Kidney glomerular epithelial cell (primary cell): ENCODE results near the gene CDH12.
"Not testable (repeated sequence)": the region's sequence is repeated elsewhere in the genome, so short reads cannot be mapped to it uniquely, and the experiment has no call there.

Experiments
- DNase-seq: peaks from one replicate; lab custom pipeline; 2025; lab: John Stamatoyannopoulos, UW

Gene CDH12

GRCh38 chr5:22432905-22433304 is 420.2 kb downstream of the CDH12 start:
- DNase-seq, result no peak

GRCh38 chr5:22431840-22432239 is 421.3 kb downstream of the CDH12 start:
- no peak for DNase-seq

DNA sequence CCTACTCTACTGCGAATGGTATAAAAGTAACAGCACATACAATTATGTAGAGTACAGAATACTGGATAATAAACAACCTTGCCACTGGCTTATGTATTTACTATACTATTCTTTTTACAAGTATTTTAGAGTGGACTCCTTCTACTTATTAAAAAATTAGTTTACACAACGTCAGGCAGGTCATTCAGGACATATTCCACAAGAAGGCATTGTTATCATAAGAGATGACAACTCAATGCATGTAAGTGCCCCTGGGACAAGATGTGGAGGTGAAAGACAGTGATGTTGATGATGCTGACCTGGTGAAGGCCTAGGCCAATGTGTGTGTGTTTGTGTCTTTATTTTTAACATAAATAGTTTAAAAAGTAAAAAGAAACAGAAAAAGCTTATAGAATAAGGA is 421.7 kb downstream of the CDH12 start:
- DNase-seq, result no peak

DNA sequence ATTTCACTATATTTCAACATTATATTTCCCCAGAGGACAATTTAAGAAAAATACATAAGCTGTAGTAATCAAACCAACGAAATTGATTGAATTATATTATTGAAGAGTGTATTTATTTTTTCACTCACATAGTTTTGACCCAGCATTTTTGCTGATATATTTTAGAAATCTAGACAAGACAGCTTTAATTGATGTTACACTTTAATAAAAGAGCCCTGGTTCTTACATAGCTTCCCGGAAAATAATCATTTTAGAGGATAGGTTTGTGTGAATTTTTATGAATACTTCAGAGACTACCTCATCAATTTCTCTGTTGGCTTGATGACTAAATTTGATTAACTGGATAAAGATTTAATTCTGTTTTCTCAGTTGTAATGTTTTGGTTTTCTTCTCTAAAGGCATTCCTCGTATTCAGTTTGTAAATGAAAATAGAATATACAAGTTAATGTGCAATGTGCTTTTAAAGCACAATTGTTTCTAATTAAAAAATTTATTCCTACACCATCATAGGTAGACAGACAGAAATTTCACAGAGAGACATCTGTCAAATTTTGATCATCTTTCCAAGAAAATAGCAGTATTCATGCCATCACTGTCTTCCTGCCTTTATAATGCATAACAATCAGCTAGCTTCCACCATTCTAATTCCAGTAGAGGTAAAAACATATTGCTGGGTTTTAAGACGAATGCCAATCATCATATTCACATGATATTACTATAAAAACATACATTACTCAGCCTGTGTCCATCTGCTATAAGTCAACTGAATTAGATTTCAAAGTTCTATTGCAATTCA is 441.4 kb downstream of the CDH12 start:
- no peak for DNase-seq

DNA sequence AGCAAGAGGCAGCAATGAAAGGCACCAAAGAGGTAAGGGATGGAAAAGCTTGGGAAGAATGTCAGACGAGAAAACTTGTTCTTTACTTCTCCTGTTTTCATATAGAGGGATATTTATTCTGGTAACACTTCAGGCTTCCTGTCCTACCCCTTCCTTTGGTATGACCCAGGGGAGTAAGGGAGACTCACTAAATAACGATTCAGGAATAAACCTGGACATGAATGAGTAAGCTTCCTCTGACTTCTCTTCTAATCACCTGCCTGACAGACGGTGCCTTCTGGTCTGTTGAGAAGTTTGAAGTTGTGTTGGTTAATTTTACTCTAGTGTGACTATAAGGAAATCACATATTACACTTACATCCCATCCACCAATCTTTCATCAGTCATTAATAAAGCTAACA is 461.2 kb downstream of the CDH12 start:
- DNase-seq, result no peak

DNA sequence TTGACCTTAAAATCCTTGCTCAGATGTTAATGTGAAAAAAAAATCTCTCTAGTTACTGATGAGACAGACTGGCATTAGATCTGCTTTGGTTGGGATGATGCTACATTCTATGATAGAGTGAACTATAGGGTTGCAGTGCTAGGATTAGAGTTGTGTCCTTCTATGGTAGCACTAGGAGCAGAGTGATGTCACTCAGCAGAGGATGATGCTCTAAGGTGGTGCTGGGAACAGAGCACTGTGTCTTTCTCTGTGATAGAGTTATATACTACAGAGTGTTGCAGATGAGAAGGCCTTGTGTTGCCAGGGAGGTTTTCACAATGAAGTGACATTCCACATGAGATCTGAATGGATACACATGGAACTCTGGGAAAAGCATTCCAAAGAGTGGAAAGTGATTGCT is 462.3 kb downstream of the CDH12 start:
- no peak for DNase-seq

- no peak for DNase-seq
These were observed 480.1 kb downstream of the CDH12 start for GRCh38 chr5:22372826-22373660.

- no peak for DNase-seq
These were observed 480.8 kb downstream of the CDH12 start for GRCh38 chr5:22372376-22372775.

GRCh38 chr5:22354956-22355355 is 498.2 kb downstream of the CDH12 start:
- no peak for DNase-seq

GRCh38 chr5:22352493-22352892 is 500.7 kb downstream of the CDH12 start:
- no peak for DNase-seq

DNA sequence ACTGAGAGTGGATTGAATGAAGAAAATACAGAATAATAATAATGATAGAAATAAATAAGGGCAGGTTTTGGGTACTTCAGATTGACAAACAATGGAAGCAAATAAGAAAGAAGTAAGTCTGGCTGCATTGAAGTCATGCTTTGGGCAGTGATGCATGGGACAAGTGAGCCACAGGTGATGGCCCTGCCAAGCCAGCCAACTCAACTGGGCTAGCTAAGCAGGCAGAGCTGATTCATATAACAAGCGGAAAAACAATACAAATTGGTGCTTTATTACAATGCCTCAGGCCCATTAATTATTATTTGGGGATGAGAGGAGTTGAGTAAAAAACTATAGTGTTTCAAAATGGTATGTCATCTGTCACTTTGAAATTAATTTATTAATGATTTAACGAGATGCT is 502.0 kb downstream of the CDH12 start:
- DNase-seq, result no peak

DNA sequence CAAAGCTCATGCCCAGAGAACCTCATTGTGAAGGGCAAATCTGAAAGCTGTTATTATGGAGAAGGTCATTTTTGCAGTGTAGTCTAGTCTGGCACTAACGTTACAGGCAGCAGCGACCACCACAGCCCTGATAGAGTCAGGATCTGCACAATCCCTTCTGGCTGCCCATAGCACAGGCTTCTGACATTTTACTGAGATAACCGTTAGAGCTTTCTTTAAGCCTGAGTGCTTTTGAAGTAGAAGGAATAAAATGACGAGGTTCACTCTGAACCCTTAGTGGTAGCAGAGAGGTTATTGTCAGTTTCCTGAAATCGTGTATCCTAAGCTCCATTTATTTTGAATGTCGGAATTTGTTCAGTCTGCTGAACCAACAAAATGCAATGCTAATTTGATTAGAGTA is 505.1 kb downstream of the CDH12 start:
- DNase-seq, result no peak

DNA sequence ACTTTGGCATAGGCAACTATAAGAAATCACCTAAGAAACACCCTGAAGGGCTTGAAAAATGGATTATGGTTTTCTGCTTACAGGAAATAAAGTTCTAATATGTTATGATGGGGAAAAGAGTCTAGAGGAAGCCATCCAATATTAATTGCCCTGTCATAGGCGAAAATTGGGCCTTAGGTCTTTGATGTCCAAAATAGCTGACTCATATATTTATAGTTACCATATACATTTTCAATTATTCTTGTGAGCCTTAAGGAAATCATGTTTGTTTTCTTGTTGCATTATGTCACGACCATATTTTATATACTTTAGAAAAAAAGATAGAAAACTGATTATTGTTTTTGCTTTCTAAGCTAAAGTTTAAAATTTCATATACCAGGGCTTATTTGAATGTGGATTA is 509.1 kb downstream of the CDH12 start:
- DNase-seq, result no peak

DNA sequence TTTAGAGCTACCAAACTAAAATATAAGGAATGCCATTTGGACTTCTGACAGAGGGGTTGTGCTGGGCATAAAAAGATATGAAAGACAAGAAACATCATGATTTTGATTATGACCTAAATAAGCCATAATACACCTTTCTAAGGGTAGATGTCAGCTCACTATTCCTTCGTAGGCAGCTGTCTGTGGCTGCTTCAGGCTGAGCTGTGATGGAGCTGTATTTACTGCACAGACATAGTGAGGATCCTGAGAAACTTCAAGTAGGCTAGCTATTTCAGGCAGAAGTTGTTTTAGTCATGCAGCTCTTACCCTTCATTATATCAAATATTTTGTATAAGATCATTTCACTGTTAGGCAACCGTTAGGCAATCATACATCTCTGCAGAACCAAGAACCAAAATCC is 511.7 kb downstream of the CDH12 start:
- no peak for DNase-seq

GRCh38 chr5:22332949-22333348 is 520.2 kb downstream of the CDH12 start:
- not testable (repeated sequence) for DNase-seq

- no peak for DNase-seq
These were observed 523.5 kb downstream of the CDH12 start for GRCh38 chr5:22329683-22330082.

GRCh38 chr5:22319798-22320197 is 533.3 kb downstream of the CDH12 start:
- no peak for DNase-seq

DNA sequence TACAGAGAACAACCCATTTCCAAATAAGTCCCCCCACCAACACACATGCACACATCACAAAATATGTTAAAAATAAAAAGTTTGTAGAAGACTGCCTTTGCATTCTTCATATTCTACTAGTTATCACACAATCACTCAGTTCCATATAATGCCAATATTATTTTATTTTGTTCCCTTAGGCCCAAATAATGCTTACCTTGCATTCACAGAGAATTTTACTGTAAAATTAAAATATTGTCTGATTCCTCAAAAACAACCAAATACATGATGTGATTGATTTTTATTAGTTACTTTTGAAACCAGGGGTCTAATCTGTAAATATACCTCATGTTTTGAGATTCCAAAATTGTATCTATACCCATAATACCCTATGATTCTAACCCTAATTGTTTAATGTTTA is 536.9 kb downstream of the CDH12 start:
- DNase-seq, result no peak

GRCh38 chr5:22315052-22315451 is 538.1 kb downstream of the CDH12 start:
- not testable (repeated sequence) for DNase-seq

DNA sequence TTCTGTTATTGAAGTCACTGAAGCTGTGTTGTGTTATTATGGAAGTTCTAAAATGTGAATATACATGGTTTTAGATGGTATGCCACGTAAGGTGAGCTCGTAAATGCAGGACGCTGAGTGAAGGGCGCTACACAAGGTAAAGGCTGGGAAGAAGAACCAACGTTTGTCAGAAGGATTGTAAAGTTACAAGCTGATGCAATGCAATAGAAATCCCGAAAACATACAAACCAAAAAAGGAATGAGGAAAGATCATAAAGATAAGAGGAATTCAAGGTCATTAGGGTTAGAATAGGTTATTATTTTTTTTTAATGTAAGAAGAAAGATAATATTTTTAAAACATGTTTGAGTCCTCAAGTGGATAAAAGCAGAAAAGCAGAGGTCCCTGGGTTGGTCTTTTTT is 538.6 kb downstream of the CDH12 start:
- no peak for DNase-seq

DNA sequence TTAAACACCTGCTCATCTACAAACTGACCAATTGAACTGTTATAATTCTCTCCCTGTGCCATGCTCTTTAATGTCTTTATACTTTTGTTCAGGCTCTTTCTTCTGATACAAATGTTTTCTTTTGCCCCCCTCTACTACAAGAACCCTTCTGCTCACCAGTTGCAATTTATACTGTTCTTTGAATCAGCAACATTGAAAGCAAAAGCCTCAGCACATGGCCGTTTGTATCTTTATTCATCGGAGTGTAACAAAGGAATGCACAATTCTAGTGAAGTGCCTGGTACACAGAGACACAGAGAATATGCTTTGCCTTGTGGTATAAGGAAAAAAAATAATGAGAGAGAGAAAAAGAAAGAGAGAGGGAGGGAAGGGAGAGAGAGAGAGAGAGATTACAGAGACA is 547.1 kb downstream of the CDH12 start:
- DNase-seq, result no peak

GRCh38 chr5:22295832-22296231 is 557.3 kb downstream of the CDH12 start:
- no peak for DNase-seq

DNA sequence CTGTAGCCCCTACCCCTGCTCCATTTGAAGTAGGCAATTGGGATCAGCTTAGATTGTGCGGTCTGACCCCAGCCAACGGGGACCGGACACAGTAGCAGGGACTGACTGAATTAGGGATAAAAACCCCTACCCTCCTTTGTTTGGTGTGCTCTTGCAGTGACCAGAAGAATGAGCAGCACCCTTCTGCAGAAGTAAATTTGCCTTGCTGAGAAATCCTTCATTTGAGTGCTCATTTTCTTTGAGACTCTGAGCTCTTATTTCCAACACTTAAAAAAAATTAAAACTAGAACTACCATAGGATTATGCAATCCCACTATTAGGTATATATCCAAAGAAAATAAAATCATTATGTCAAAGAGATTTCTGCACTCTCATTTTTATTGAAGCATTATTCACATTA is 560.0 kb downstream of the CDH12 start:
- DNase-seq, result no peak
